ENCODE measurements around the gene MARK2.

- TF ChIP-seq POLR2A (IDR thresholded peaks at IDR 0.05; ENCODE audit: low read depth, low read length) (no peak), TAF1 (IDR thresholded peaks at IDR 0.05; ENCODE audit: borderline replicate concordance, low read depth, low read length) (no peak), POLR2AphosphoS5 (IDR thresholded peaks at IDR 0.05; ENCODE audit: low read depth, low read length) (no peak)
Observed at GRCh38 chr11:63880403-63880790, 41.5 kb downstream of the MARK2 start.
